Lower leg skin (tissue), 4 donors: Measurements from ENCODE around the gene GSX1. TPM values are rescaled to one million over a fixed set of nuclear protein-coding genes. Genes with fewer than 3 reads are reported as not detected.
A peak's percentile ranks its signal among the peaks of the same experiment; 100 is the strongest.
"Not testable (repeated sequence)": the region's sequence is repeated elsewhere in the genome, so short reads cannot be mapped to it uniquely, and the experiment has no call there.

ENCODE experiments used
- DNase-seq, 2 donors: peaks; one replicate each; pipeline ENCODE4 v3.0.0-alpha.2; 2019; ENCODE audit warnings: low spot score in 2 of 2
- H3K4me3 ChIP-seq: fragments of 200-600 bp; sonication (generic); 2 replicates; pipeline ENCODE4 v1.5.1; 2017; ENCODE audit warnings: mild to moderate bottlenecking, low read depth; ENCODE audit not compliant: poor library complexity, severe bottlenecking
- POLR2A ChIP-seq, 2 donors: fragments of 450-650 bp; IDR thresholded peaks; one replicate each; pipeline ENCODE4 v1.6.1; 2016 to 2017; ENCODE audit warnings: antibody characterized with exemption in 2 of 2, mild to moderate bottlenecking in 1 of 2, moderate library complexity in 1 of 2
- WGBS, 2 donors: methylation state at CpG; one replicate each; pipeline ENCODE4 v1.1.5; 2018; 5-methylcytosine and 5-hydroxymethylcytosine counted together
- intact Hi-C: fragments of 100-400 bp; cut with DNase I; formaldehyde crosslinking; loops from one replicate; pipeline ENCODE4 v1.15.0; 2023; ENCODE audit warnings: low total_unique reads
- total RNA-seq, 4 donors: library from RNA; depleted of rRNA; stranded (reverse); fragments of >200 nt; gene quantifications; one replicate each; pipeline ENCODE4 v1.1.0, GENCODE V29; 2016
- TF ChIP-seq, protein P1 (sequence below), 3 donors: fragments of 450-650 bp; IDR thresholded peaks; one replicate each; pipeline ENCODE4 v1.5.1; 2016; ENCODE audit warnings: antibody characterized with exemption in 3 of 3, mild to moderate bottlenecking in 3 of 3, moderate library complexity in 2 of 3

Gene GSX1
- total RNA-seq = not detected

- TF ChIP-seq POLR2A (IDR thresholded peaks at IDR 0.05) = no peak
- TF ChIP-seq, protein P1, sequence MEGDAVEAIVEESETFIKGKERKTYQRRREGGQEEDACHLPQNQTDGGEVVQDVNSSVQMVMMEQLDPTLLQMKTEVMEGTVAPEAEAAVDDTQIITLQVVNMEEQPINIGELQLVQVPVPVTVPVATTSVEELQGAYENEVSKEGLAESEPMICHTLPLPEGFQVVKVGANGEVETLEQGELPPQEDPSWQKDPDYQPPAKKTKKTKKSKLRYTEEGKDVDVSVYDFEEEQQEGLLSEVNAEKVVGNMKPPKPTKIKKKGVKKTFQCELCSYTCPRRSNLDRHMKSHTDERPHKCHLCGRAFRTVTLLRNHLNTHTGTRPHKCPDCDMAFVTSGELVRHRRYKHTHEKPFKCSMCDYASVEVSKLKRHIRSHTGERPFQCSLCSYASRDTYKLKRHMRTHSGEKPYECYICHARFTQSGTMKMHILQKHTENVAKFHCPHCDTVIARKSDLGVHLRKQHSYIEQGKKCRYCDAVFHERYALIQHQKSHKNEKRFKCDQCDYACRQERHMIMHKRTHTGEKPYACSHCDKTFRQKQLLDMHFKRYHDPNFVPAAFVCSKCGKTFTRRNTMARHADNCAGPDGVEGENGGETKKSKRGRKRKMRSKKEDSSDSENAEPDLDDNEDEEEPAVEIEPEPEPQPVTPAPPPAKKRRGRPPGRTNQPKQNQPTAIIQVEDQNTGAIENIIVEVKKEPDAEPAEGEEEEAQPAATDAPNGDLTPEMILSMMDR (IDR thresholded peaks at IDR 0.05) = no peak
- WGBS, 2 donors = 0 to 4% methylated on average over 24 to 67 of the region's 87 CpGs
- DNase-seq = no peak
- no peak within 1 kb of the TSS for H3K4me3 ChIP-seq
- intact Hi-C loops = no loop called here
These were observed at the start of gene GSX1 for GRCh38 chr13:27792393-27793218. Gene GSX1 (plus strand): TSS chr13:27792483. CDS start chr13:27792691, 208 bp downstream.

DNA sequence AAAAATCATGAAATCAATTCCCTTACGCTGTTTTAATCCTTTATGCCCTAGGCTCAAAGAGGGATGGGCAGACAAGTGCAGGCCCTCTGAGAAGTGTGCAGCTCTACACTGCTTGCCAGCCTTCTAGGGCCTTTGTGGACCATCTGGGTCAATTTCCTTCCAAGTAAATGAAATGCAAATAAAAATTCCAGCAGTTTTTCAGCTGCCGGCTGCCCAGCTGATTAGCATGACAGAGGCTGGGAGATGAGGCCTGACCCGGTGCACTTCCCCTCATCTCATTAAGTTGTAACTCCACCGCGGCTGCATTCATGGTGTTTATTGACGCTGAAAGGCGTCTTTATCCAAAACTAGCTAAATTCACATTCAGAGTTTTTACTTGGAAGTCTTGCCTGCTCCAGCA is 47.5 kb upstream of the GSX1 start:
- H3K4me3 ChIP-seq = no peak overlapping the region
- no peak for TF ChIP-seq POLR2A (IDR thresholded peaks at IDR 0.05)
- TF ChIP-seq, protein P1 (IDR thresholded peaks at IDR 0.05) = no peak
- intact Hi-C loops = no loop called here
- no peak for DNase-seq
- WGBS, 2 donors = 37 to 41% methylated on average over 7 of the region's 7 CpGs

GRCh38 chr13:27745301-27745700 is 47.0 kb upstream of the GSX1 start:
- DNase-seq = no peak
- 83 to 93% methylated on average over 5 of the region's 5 CpGs for WGBS, 2 donors
- H3K4me3 ChIP-seq = no peak overlapping the region
- TF ChIP-seq, protein P1 (IDR thresholded peaks at IDR 0.05) = no peak
- no peak for TF ChIP-seq POLR2A (IDR thresholded peaks at IDR 0.05)
- intact Hi-C loops = no loop called here

DNA sequence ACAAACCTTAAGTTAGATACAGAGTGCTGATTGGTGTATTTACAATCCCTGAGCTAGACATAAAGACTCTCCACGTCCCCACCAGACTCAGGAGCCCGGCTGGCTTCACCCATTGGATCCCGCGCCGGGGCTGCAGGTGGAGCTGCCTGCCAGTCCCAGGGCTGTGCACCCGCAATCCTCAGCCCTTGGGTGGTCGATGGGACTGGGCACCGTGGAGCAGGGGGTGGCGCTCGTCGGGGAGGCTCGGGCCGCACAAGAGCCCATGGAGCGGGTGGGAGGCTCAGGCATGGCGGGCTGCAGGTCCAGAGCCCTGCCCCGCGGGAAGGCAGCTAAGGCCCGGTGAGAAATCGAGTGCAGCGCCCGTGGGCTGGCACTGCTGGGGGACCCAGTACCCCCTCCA is 44.1 kb upstream of the GSX1 start:
- WGBS, 2 donors = 95 to 97% methylated on average over 17 to 21 of the region's 21 CpGs
- DNase-seq, H3K4me3 ChIP-seq, intact Hi-C loops: not testable (repeated sequence)

GRCh38 chr13:27751953-27752532 is 40.2 kb upstream of the GSX1 start:
- TF ChIP-seq POLR2A (IDR thresholded peaks at IDR 0.05) = no peak
- TF ChIP-seq, protein P1 (IDR thresholded peaks at IDR 0.05) = no peak
- DNase-seq = no peak
- intact Hi-C loops = no loop called here
- WGBS, 2 donors = 45 to 49% methylated on average over 4 of the region's 4 CpGs
- no peak overlapping the region for H3K4me3 ChIP-seq

GRCh38 chr13:27765650-27766049 is 26.6 kb upstream of the GSX1 start:
- H3K4me3 ChIP-seq = no peak overlapping the region
- peak in 1 of 2 donors; percentile 26 for DNase-seq
- intact Hi-C loops = no loop called here
- TF ChIP-seq POLR2A (IDR thresholded peaks at IDR 0.05) = no peak
- 71 to 75% methylated on average over 9 of the region's 9 CpGs for WGBS, 2 donors
